GM21737 (cell line): ENCODE results near the gene FAM13B.
A peak's percentile ranks its signal among the peaks of the same experiment; 100 is the strongest.

Experiments
- ATAC-seq: cut with Tn5 transposase; IDR thresholded peaks from one replicate; pipeline ENCODE4 v1.9.1; 2021; ENCODE audit warnings: mild to moderate bottlenecking, moderate library complexity; ENCODE audit not compliant: unreplicated experiment

FAM13B gene

DNA sequence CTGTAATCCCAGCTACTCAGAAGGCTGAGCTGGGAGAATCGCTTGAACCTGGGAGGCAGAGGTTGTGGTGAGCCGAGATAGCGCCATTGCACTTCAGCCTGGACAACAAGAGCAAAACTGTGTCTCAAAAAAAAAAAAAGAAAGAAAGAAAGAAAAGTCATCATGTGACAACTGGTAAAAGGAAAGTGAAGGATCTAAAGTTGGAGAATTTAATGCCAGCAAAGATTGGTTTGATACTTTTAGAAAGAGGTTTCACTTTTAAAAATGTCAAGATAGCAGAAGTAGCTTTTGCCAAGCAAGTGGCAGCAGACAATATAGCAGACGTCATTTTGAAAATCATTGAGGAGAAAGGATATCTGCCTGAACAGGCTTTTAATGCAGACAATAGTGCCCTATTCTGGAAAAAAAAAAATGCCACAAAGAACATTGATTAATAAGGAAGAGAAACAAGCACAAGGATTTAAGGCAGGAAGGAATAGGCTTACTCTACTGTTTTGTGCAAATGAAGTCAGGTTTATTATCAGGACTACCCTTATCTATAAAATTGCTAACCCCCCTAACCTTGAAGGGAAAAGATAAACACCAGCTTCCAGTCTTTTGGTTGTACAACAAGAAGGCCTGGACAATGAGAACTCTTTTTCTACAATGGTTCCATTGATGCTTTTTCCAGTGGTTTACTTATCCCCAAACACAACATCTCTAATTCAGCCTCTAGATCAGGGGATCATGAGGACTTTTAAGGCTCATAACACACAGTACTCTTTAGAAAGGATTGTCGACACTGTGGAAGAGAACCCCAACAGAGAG, 131.7 kb downstream of the FAM13B start:
- ATAC-seq = no peak

DNA sequence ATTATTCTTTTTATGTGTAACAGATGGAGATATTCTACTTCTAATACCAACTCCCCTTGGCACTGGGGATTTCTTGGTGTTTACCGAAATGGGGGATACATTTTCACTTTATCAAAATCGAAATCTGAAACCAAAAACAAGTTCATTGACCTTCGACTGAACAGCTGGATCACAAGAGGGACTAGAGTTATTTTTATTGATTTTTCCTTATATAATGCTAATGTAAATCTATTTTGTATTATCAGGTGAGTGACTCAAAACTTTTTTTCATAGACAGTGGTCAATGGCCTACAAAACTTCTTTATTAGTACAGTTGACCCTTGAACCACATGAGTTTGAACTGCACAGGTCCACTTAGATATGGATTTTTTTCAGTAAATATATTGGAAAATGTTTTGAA, 133.4 kb downstream of the FAM13B start:
- ATAC-seq = no peak

DNA sequence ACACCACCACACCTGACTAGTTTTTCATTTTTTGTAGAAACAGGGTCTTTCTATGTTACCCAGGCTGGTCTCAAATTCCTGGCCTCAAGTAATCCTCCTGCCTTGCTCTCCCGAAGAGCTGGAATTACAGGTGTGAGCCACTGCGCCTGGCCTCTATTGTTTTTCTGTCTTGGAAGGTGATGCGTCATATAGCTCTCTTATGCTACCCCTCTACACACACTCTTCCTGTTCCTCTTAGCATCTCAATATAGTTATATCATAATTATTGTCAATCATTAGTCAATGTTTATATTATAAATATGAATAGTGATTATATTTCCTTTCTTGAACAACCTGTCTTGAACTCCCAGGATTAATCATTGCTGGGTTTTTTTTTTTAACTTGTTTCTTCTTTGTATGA, 136.3 kb downstream of the FAM13B start:
- no peak for ATAC-seq

DNA sequence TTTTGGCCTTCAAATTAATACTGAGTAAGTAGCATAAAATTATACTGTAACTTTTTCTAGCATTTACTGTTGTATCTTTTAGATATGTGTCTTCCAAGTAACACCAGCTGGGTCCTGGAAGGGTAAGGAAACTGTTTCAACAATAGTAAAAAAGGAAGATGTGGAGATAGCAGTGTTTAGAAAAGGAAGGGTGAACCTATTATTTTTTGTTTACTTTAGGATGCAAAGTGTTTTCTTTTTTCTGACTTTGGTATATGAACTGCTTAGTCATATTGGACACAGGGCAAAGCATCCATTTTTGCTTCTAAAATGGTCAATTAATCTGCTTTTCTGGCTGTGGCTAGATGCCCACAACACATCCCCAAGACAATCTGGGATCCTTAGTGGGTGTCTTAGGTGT, 138.3 kb downstream of the FAM13B start:
- ATAC-seq = no peak

DNA sequence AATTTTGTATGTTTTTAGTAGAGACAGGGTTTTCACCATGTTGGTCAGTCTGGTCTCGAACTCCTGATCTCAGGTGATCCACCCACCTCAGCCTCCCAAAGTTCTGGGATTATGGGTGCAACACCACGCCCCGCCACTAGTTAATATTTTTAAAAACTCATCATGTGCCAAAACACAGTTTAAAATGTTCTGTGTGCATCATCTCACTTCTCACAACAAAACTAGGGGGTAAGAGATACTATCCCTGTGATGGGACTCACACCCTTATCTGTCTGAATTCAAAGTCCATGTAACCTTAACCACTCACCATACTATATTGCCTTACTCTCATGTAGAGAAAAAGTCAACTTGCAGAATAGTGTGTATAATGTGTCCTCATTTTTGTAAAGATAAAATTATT, 141.0 kb downstream of the FAM13B start:
- ATAC-seq = no peak

DNA sequence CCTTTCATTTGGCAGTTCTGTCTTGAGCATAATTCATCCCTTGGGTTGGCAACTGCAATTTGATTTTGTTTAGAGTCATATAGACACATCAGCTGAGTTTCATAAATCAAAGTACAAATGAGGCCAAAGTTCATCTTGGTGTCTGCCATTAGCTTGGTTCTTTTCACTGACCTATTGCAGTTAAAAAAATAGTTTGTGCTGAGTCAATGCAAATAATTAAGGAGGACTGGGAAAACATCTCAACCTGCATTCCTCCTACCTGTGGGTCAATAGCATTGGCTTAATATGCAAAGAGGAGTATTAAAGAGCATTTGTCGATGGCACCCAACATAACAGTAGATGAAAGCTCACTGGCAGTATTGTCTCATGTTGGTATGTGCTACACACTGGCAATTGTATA, 142.0 kb downstream of the FAM13B start:
- no peak for ATAC-seq

DNA sequence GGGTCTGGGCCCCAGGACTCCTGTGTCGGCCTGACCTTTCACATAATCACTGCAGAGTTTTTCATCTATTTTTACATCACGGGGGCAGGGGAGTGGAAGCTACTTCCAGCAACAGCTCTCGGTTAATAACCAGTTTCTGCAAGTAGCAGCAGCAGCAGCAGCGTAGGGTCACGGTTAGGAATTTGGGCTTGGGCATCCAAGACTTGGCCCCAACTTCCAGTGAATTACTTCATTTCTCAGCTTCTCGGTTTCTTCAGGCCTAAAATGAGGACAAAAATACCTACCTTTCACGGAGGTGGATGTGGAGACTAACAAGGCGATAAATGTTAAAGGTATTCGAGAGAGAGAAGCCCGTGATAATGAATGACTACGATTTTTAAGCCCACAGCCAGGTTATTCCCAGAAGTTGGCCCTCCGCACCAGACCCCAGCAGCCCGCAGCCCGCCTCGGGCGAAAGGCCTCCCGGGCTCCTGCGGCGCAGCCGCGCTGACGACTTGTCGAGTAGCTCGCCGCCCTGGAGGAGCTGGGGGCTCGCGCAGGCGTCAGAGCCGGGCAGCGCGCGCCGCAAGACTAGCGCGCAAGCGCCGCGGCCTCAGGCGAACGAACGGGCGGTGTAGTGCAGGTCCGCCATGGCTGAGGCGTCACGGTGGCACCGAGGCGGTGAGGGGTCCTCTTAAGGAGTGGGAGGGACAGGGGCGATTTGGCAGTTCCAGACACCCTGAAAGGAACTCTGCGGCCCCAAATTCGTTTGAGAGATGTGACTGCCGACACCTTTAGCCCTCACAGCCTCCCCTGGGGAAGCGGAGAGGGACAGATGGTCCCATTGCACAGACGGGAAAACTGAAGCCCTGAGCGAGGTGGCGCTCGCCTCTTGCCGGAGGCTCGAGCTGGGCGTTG, 143.8 kb downstream of the FAM13B start, which contains the start of gene PKD2L2:
Gene PKD2L2 (plus strand): TSS at position 595 of the 897 bp plus-strand sequence. CDS start 35 bp downstream, at position 630.
- peak; percentile 96 for ATAC-seq

DNA sequence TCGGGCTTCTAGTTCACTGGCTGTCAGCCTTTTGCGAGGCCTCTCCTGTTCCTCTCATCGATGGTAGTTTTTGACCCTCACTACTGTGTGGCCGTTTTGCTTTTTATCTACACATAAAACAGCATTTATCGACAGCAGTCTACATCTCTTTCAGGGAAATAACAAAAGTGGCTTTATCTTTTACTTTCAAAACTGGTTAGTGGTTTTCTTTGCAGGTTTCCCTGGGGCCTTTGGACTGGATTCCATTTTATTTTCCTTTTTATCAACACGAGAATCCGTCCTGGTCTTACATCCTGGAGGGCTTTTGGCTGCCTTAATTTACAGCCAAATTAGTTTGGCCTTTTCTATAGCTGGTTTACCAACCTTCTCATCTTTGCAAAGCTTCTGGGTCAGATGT, 144.4 kb downstream of the FAM13B start:
- ATAC-seq = peak; percentile 16
